Colonic mucosa (tissue), 4 donors: ENCODE measurements around the gene KHK. TPM values are rescaled to one million over a fixed set of nuclear protein-coding genes. Genes with fewer than 3 reads are reported as not detected.
A peak's percentile ranks its signal among the peaks of the same experiment; 100 is the strongest.

Experiments used
- DNase-seq: peaks from one replicate; pipeline ENCODE4 v3.0.0-alpha.2; 2020
- H3K27ac ChIP-seq: fragments of 200-600 bp; one replicate; pipeline ENCODE4 v1.8.0; 2021
- H3K27me3 ChIP-seq: fragments of 200-600 bp; one replicate; pipeline ENCODE4 v1.8.0; 2021
- H3K36me3 ChIP-seq: fragments of 200-600 bp; one replicate; pipeline ENCODE4 v1.8.0; 2021
- H3K4me1 ChIP-seq: fragments of 200-600 bp; one replicate; pipeline ENCODE4 v1.8.0; 2021; ENCODE audit warnings: mild to moderate bottlenecking
- H3K4me3 ChIP-seq: fragments of 200-600 bp; one replicate; pipeline ENCODE4 v1.8.0; 2021
- H3K9ac ChIP-seq, 2 donors: one replicate each; pipeline ENCODE4 v1.7.0; 2013; ENCODE audit warnings: control low read depth in 2 of 2, low read depth in 2 of 2, low read length in 2 of 2
- H3K9me3 ChIP-seq: fragments of 200-600 bp; one replicate; pipeline ENCODE4 v1.8.0; 2021
- intact Hi-C: fragments of 100-400 bp; cut with DNase I; formaldehyde crosslinking; loops from one replicate; pipeline ENCODE4 v1.14.1; 2022
- total RNA-seq, 2 donors: library from RNA; stranded (reverse); fragmentation: NEBNext Ultra II Directional in 1 of 2; extraction: Animal tissue kit (Norgen Biotek cat#: 25700) in 1 of 2; gene quantifications; one replicate each; pipeline ENCODE4 v1.2.1, GENCODE V29; 2021
- TF ChIP-seq, protein P1 (sequence below): fragments of 200-600 bp; IDR thresholded peaks from one replicate; pipeline ENCODE4 v1.8.0; 2022; ENCODE audit warnings: antibody characterized with exemption, mild to moderate bottlenecking
- donor health status: healthy.
- donor health status: DM: no; HTN: no; CAD: no.
- donor health status: DM: no; HTN: no; CAD: no.

The KHK gene
- total RNA-seq, 2 donors from 2014 or later = 8.9 to 20.3 TPM

DNA sequence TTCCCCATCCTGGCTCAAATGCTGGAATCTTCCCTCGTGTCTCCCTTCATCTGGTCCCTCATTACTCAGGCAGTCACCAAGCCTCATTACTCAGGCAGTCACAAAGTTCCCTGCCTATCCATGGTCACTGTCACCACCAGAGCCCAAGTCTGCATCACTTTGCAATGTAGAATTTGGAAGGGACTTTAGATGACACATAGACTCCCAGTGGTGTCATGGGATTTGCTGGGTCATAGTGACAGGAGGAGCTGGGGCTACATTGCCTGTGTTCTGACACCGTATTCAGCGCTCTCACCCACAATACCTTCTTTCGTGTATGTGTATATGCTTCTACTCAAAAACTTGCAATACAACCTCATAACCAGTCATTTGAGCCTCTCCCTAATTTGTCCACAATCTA, 10.2 kb upstream of the KHK start:
- peak overlapping the region; percentile 95 for H3K27ac ChIP-seq

DNA sequence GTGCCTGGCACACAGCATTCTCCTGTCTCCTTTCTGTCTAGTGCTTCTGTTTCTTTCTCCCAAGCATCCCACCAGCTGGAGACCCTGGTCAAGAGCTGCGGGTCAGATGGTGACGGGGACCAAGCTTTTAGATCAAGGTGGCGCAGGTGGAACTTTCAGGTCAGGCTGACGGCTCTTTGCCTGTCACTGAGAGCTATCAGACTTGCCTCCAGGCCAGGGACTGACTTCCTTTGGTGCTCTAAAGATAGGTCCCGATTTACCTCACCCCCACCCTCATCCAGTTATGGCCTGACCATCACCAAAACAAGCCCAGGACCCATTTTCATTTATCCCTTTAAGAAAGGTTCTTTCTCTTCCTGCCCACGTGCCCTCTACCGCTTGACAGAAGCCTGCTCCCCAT, 9.3 kb upstream of the KHK start:
- H3K9me3 ChIP-seq = no peaks in the 10 kb centered on the region
- no peaks in the 10 kb centered on the region for H3K27me3 ChIP-seq
- intact Hi-C loops = no loop called here
- H3K36me3 ChIP-seq = no peaks in the 10 kb centered on the region
- TF ChIP-seq, protein P1, sequence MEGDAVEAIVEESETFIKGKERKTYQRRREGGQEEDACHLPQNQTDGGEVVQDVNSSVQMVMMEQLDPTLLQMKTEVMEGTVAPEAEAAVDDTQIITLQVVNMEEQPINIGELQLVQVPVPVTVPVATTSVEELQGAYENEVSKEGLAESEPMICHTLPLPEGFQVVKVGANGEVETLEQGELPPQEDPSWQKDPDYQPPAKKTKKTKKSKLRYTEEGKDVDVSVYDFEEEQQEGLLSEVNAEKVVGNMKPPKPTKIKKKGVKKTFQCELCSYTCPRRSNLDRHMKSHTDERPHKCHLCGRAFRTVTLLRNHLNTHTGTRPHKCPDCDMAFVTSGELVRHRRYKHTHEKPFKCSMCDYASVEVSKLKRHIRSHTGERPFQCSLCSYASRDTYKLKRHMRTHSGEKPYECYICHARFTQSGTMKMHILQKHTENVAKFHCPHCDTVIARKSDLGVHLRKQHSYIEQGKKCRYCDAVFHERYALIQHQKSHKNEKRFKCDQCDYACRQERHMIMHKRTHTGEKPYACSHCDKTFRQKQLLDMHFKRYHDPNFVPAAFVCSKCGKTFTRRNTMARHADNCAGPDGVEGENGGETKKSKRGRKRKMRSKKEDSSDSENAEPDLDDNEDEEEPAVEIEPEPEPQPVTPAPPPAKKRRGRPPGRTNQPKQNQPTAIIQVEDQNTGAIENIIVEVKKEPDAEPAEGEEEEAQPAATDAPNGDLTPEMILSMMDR = no peak
- peaks cover 16% of the 10 kb centered on the region for H3K4me1 ChIP-seq
- DNase-seq = no peak
- no peak overlapping the region for H3K4me3 ChIP-seq
- no peak overlapping the region for H3K9ac ChIP-seq
- peak overlapping the region; percentile 95 for H3K27ac ChIP-seq

More for the DNA sequence above, 10.2 kb upstream of the KHK start:
- Histone ChIP-seq H3K9ac (no peak overlapping the region), H3K36me3 (no peaks in the 10 kb centered on the region), H3K4me3 (no peak overlapping the region), H3K9me3 (no peaks in the 10 kb centered on the region), H3K27me3 (no peaks in the 10 kb centered on the region), H3K4me1 (peaks cover 11% of the 10 kb centered on the region)
- TF ChIP-seq, protein P1 = no peak
- intact Hi-C loops = no loop called here
- DNase-seq = no peak

DNA sequence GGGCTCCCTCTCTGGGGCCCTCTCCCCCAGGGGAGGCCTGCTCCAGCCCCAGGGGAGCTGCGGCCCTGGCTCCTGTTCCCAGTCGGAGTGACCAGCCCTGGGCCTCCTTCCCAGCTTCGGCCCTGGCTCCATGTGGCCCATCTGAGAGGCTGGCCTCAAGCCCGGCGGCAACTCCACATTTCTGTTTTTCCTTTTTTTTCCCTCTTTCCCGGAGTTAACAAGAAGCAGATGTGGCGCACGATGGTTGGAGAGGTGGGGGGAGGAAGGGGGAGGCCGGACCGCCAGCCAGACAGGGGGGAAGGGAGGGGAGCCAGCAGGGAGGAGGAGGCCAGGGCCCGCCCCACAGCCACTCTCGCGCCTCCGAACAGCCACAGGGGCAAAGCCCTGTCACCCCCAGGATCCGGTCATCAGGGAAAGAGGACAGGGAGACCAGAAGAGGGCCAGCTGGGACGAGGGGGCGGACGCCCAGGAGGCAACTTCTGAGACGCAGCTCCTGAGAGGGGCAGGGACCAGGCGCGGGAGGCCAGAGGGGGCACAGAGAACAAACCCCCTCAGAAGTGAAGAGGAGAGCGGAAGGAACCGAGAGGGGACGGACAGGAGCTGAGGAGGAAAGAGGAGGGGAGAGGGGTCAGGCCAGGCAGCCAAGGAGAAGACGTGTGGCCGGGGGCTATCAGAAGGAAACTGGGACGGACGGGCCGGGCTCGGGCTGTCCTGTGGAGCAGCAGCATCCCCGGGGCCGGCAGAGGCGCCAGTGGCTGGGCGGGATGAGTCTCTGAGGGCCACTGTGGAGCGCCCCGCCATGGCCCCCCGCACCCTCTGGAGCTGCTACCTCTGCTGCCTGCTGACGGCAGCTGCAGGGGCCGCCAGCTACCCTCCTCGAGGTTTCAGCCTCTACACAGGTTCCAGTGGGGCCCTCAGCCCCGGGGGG, 8.0 kb upstream of the KHK start, which contains the start of gene EMILIN1:
EMILIN1 (plus strand) TSS at position 349 of the 928 bp plus-strand sequence; CDS start at position 800, 451 bp downstream.
- peaks cover 14% of the 10 kb centered on the region for H3K4me1 ChIP-seq
- H3K36me3 ChIP-seq = no peaks in the 10 kb centered on the region
- no peaks in the 10 kb centered on the region for H3K9me3 ChIP-seq
- peak within 1 kb of the TSS; percentile 28 to 55 for H3K9ac ChIP-seq
- H3K27ac ChIP-seq = peak within 1 kb of the TSS; percentile 95
- TF ChIP-seq, protein P1 = no peak
- intact Hi-C loops = no loop called here
- DNase-seq = peak; percentile 68
- peak within 1 kb of the TSS; percentile 44 for H3K4me3 ChIP-seq
- H3K27me3 ChIP-seq = no peaks in the 10 kb centered on the region

DNA sequence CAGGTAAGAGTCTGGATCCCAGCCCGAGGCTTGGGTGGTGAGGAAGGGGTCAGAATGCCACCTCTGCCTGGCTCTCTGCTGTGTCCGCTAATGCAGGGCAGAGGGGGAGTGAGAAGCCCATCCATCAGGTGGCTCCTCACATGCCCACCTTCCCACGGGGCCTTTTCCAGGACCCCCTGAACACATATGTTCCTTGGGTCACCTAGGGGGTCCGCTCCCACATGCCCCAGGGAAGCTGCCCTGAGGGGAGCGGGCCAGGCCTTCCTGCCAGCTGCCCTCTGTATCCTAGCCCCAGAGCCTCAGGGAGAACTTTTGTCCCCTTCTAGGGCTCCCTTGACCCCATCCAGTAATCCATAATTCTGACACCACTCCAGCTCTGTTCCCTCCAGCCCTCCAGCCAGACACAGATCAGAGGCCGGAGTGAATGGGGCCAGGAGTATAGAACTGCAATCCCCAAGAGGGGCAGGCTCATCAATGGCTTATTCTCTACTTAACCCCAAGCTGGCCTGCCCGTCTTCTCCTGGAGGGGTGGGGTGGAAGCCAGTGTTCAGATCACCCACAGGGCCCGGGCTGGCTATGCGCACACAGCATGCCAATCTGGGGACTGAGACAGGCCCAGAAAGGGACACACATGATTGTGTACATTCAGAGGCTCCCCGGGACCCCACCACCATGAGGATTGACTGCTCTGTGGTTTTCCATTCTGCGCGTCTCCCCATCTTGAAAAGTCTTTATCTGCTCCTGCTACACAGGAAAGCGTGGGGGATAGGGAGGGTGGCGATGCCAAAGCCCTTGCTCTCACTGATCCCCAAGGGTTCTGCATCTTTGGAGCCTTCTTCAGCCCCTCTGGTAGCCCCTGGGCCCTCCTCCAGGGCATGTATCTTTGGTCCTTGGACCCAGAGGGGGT, 7.1 kb upstream of the KHK start:
- Histone ChIP-seq H3K9me3 (no peaks in the 10 kb centered on the region), H3K4me3 (peak overlapping the region; percentile 44), H3K27ac (peak overlapping the region; percentile 95), H3K27me3 (no peaks in the 10 kb centered on the region), H3K9ac (peak overlapping the region; percentile 28 to 55), H3K4me1 (peaks cover 13% of the 10 kb centered on the region), H3K36me3 (no peaks in the 10 kb centered on the region)
- TF ChIP-seq, protein P1 = no peak
- DNase-seq = no peak
- intact Hi-C loops = loop anchor here (10.0 kb wide), 1 partner anchor 45 kb away; the partner anchor contains the start of gene TMEM214

DNA sequence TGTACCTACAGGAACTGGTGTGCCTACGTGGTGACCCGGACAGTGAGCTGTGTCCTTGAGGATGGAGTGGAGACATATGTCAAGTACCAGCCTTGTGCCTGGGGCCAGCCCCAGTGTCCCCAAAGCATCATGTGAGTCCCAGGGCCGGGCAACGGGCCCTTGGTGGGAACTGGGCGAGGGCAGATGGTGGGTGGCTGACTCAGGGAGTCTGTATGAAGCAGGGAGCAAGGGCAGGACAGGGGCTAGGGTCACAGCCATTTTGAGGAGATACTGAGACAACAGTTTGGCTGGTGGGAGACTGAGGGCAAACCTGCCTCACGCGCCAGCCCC, 6.5 kb upstream of the KHK start:
- Histone ChIP-seq H3K4me3 (peak overlapping the region; percentile 44), H3K9me3 (no peaks in the 10 kb centered on the region), H3K36me3 (no peaks in the 10 kb centered on the region), H3K9ac (peak overlapping the region; percentile 28 to 55), H3K27me3 (no peaks in the 10 kb centered on the region), H3K27ac (peak overlapping the region; percentile 95), H3K4me1 (peaks cover 7% of the 10 kb centered on the region)
- intact Hi-C loops = loop anchor here (10.0 kb wide), 1 partner anchor 45 kb away; the partner anchor contains the start of gene TMEM214
- TF ChIP-seq, protein P1 = no peak
- no peak for DNase-seq
